Stimulated activated CD4-positive, alpha-beta T cell treated with anti-CD3 and anti-CD28 coated beads, Interleukin-2, amount 100 ng/mL, for 48 hours (primary cell): Measurements from ENCODE around the gene TRAPPC2L.

Experiments used
- DNase-seq, 2 donors: peaks; one replicate each; pipeline ENCODE4 v3.0.0-alpha.2; 2020

TRAPPC2L gene

GRCh38 chr16:88911946-88912310 is 55.0 kb downstream of the TRAPPC2L start:
- DNase-seq: no peak
